Hepatocyte (in vitro differentiated cells): Measurements from ENCODE around the gene CLEC16A.

ENCODE experiments used
- CTCF ChIP-seq: fragments of 200-600 bp; sonication (generic); IDR thresholded peaks from 2 replicates; pipeline ENCODE4 v1.5.1; 2016; ENCODE audit warnings: antibody characterized with exemption, mild to moderate bottlenecking; ENCODE audit not compliant: poor library complexity
- EZH2 ChIP-seq: fragments of 200-600 bp; sonication (generic); IDR thresholded peaks from 2 replicates; pipeline ENCODE4 v1.6.1; 2016; ENCODE audit warnings: antibody characterized with exemption, mild to moderate bottlenecking, borderline replicate concordance

GRCh38 chr16:10935226-10935915 is 9.0 kb upstream of the CLEC16A start:
- TF ChIP-seq CTCF (no peak), EZH2 (no peak)
